IMR-90 (cell line): ENCODE results near the gene ZNF397.

ENCODE experiments used
- BHLHE40 ChIP-seq: fragments of 150-350 bp; IDR thresholded peaks from 2 replicates; pipeline ENCODE4 v1.6.1; 2016; ENCODE audit warnings: mild to moderate bottlenecking, low read depth, low read length
- CEBPB ChIP-seq: IDR thresholded peaks from 2 replicates; pipeline ENCODE4 v1.6.1; 2012; ENCODE audit warnings: low read depth, low read length, improper control_type of control experiment
- CHD1 ChIP-seq: IDR thresholded peaks from 2 replicates; pipeline ENCODE4 v1.6.1; 2012; ENCODE audit warnings: low read depth, low read length, improper control_type of control experiment
- ELK1 ChIP-seq: fragments of 150-350 bp; IDR thresholded peaks from 2 replicates; pipeline ENCODE4 v1.6.1; 2016; ENCODE audit warnings: low read depth, mild to moderate bottlenecking, low read length, moderate library complexity, borderline replicate concordance
- MAFK ChIP-seq: IDR thresholded peaks from 2 replicates; pipeline ENCODE4 v1.6.1; 2012; ENCODE audit warnings: low read depth, low read length, improper control_type of control experiment
- MAZ ChIP-seq: IDR thresholded peaks from 2 replicates; pipeline ENCODE4 v1.6.1; 2012; ENCODE audit warnings: low read depth, mild to moderate bottlenecking, low read length, improper control_type of control experiment, moderate library complexity, borderline replicate concordance
- POLR2A ChIP-seq: IDR thresholded peaks from 2 replicates; pipeline ENCODE4 v1.6.1; 2012; ENCODE audit warnings: mild to moderate bottlenecking, low read depth, low read length
- RAD21 ChIP-seq: IDR thresholded peaks from 2 replicates; pipeline ENCODE4 v1.6.1; 2012; ENCODE audit warnings: low read length, improper control_type of control experiment
- RCOR1 ChIP-seq: IDR thresholded peaks from 2 replicates; pipeline ENCODE4 v1.6.1; 2012; ENCODE audit warnings: mild to moderate bottlenecking, low read length, improper control_type of control experiment; ENCODE audit not compliant: insufficient replicate concordance
- RFX5 ChIP-seq: IDR thresholded peaks from 2 replicates; pipeline ENCODE4 v1.8.0; 2012; ENCODE audit warnings: low read depth, mild to moderate bottlenecking, low read length, moderate library complexity
- SMC3 ChIP-seq: fragments of 150-350 bp; IDR thresholded peaks from 2 replicates; pipeline ENCODE4 v1.6.1; 2016; ENCODE audit warnings: low read depth, mild to moderate bottlenecking, antibody characterized with exemption, low read length, moderate library complexity
- TF ChIP-seq, protein P1 (sequence below): conservative IDR thresholded peaks from 2 replicates; pipeline ENCODE4 v1.5.1; 2012; ENCODE audit warnings: mild to moderate bottlenecking, low read depth, low read length, improper control_type of control experiment
- TF ChIP-seq, protein P2 (sequence below): fragments of 150-350 bp; IDR thresholded peaks from 2 replicates; pipeline ENCODE4 v1.6.1; 2017; ENCODE audit warnings: mild to moderate bottlenecking, antibody characterized with exemption, low read length, low read depth

DNA sequence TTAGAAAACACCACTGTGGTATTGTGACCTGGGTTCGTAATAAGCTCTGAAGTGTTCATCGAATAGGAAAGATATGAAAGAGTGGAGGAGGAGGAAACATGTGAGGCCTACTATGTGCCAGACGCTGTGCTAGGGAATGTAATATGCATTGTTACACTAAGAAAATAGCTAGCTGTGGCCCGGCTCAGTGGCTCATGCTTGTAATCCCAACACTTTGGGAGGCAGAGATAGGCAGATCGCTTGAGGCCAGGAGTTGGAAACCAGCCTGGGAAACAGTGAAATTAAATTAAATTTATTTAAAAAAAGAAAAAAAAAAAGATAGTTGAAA lies 49.2 kb upstream of the ZNF397 start:
- TF ChIP-seq, protein P1, sequence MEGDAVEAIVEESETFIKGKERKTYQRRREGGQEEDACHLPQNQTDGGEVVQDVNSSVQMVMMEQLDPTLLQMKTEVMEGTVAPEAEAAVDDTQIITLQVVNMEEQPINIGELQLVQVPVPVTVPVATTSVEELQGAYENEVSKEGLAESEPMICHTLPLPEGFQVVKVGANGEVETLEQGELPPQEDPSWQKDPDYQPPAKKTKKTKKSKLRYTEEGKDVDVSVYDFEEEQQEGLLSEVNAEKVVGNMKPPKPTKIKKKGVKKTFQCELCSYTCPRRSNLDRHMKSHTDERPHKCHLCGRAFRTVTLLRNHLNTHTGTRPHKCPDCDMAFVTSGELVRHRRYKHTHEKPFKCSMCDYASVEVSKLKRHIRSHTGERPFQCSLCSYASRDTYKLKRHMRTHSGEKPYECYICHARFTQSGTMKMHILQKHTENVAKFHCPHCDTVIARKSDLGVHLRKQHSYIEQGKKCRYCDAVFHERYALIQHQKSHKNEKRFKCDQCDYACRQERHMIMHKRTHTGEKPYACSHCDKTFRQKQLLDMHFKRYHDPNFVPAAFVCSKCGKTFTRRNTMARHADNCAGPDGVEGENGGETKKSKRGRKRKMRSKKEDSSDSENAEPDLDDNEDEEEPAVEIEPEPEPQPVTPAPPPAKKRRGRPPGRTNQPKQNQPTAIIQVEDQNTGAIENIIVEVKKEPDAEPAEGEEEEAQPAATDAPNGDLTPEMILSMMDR: no peak
- TF ChIP-seq MAFK (no peak), MAZ (no peak), ELK1 (no peak), POLR2A (no peak), RAD21 (no peak), RFX5 (no peak), RCOR1 (no peak), SMC3 (no peak), BHLHE40 (no peak), CHD1 (no peak), CEBPB (no peak)
- TF ChIP-seq, protein P2, sequence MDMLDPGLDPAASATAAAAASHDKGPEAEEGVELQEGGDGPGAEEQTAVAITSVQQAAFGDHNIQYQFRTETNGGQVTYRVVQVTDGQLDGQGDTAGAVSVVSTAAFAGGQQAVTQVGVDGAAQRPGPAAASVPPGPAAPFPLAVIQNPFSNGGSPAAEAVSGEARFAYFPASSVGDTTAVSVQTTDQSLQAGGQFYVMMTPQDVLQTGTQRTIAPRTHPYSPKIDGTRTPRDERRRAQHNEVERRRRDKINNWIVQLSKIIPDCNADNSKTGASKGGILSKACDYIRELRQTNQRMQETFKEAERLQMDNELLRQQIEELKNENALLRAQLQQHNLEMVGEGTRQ: no peak
